ENCODE measurements around the gene CCR7. TPM values are rescaled to one million over a fixed set of nuclear protein-coding genes. Genes with fewer than 3 reads are reported as not detected.
A peak's percentile ranks its signal among the peaks of the same experiment; 100 is the strongest.

Gene CCR7
- total RNA-seq, 2 donors from 2014 or later: 0.72 to 1.9 TPM

GRCh38 chr17:40519089-40519775 lies 46.0 kb downstream of the CCR7 start:
- no peaks in the 10 kb centered on the region for H3K9me3 ChIP-seq
- no peak overlapping the region for H3K4me3 ChIP-seq
- no peak for DNase-seq
- intact Hi-C loops (cut with DNase I): no loop called here
- no peak overlapping the region for H3K9ac ChIP-seq (ENCODE audit: low read depth in 2 of 2, low read length in 2 of 2)
- no peaks in the 10 kb centered on the region for H3K27me3 ChIP-seq
- H3K27ac ChIP-seq: no peak overlapping the region
- TF ChIP-seq, protein P1, sequence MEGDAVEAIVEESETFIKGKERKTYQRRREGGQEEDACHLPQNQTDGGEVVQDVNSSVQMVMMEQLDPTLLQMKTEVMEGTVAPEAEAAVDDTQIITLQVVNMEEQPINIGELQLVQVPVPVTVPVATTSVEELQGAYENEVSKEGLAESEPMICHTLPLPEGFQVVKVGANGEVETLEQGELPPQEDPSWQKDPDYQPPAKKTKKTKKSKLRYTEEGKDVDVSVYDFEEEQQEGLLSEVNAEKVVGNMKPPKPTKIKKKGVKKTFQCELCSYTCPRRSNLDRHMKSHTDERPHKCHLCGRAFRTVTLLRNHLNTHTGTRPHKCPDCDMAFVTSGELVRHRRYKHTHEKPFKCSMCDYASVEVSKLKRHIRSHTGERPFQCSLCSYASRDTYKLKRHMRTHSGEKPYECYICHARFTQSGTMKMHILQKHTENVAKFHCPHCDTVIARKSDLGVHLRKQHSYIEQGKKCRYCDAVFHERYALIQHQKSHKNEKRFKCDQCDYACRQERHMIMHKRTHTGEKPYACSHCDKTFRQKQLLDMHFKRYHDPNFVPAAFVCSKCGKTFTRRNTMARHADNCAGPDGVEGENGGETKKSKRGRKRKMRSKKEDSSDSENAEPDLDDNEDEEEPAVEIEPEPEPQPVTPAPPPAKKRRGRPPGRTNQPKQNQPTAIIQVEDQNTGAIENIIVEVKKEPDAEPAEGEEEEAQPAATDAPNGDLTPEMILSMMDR (IDR thresholded peaks at IDR 0.05): no peak
- H3K4me1 ChIP-seq: peaks cover 18% of the 10 kb centered on the region
- H3K36me3 ChIP-seq: no peaks in the 10 kb centered on the region

- peak; percentile 70 for DNase-seq
- no peak overlapping the region for H3K4me3 ChIP-seq
- peaks cover 18% of the 10 kb centered on the region for H3K4me1 ChIP-seq
- no peaks in the 10 kb centered on the region for H3K27me3 ChIP-seq
- no peaks in the 10 kb centered on the region for H3K9me3 ChIP-seq
- TF ChIP-seq, protein P1 (IDR thresholded peaks at IDR 0.05): no peak
- no peaks in the 10 kb centered on the region for H3K36me3 ChIP-seq
- no peak overlapping the region for H3K27ac ChIP-seq
- intact Hi-C loops (cut with DNase I): no loop called here
- H3K9ac ChIP-seq (ENCODE audit: low read depth in 2 of 2, low read length in 2 of 2): no peak overlapping the region
Observed at GRCh38 chr17:40518401-40519088, 46.7 kb downstream of the CCR7 start.

DNA sequence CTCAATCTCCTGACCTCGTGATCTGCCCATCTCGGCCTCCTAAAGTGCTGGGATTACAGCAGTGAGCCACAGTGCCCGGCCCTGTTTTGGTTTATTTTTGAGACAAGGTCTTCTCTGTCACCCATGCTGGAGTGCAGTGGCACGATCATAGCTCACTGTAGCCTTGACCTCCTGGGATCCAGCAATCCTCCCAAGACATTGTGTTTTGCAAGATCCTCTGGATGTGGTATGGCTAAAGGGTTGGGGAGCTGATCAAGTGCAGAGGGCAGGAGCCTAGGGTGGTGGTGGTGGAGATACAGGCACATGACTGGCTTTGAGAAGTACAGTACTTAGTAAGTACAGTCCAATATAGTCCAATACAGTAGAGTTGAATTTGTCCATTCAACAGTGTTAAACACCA lies 47.3 kb downstream of the CCR7 start:
- no peak overlapping the region for H3K9ac ChIP-seq (ENCODE audit: low read depth in 2 of 2, low read length in 2 of 2)
- intact Hi-C loops (cut with DNase I): no loop called here
- no peaks in the 10 kb centered on the region for H3K36me3 ChIP-seq

DNA sequence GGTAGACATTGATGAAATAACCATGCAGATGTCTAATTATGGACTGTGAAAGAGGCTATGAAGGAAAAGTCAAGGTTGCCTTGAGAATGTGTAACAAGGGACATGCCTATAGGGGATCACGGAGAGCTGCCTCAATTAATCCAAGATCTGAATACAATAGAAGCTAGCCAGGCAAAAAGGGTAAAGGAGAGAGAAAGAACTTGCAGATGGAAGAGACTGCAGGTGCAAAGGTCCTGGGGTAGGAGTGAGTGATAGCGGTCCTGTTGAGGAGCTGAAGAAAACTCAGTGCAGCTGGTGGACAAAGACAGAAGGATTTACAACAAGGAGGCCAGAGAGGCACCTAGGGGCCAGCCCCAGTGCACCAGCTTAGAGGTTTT lies 48.0 kb downstream of the CCR7 start:
- Histone ChIP-seq H3K9me3 (no peaks in the 10 kb centered on the region), H3K4me3 (no peak overlapping the region), H3K9ac (ENCODE audit: low read depth in 2 of 2, low read length in 2 of 2) (no peak overlapping the region), H3K36me3 (no peaks in the 10 kb centered on the region), H3K27ac (peak overlapping the region; percentile 14), H3K4me1 (peaks cover 18% of the 10 kb centered on the region), H3K27me3 (no peaks in the 10 kb centered on the region)
- DNase-seq: no peak
- TF ChIP-seq, protein P1 (IDR thresholded peaks at IDR 0.05): no peak
- intact Hi-C loops (cut with DNase I): no loop called here

More for the DNA sequence above, 47.3 kb downstream of the CCR7 start:
- H3K9me3 ChIP-seq: no peaks in the 10 kb centered on the region
- H3K27ac ChIP-seq: no peak overlapping the region
- no peaks in the 10 kb centered on the region for H3K27me3 ChIP-seq
- TF ChIP-seq, protein P1 (IDR thresholded peaks at IDR 0.05): no peak
- no peak for DNase-seq
- H3K4me1 ChIP-seq: peaks cover 18% of the 10 kb centered on the region
- no peak overlapping the region for H3K4me3 ChIP-seq

GRCh38 chr17:40516581-40517285 lies 48.5 kb downstream of the CCR7 start:
- Histone ChIP-seq H3K4me1 (peaks cover 18% of the 10 kb centered on the region), H3K27ac (peak overlapping the region; percentile 14), H3K4me3 (no peak overlapping the region), H3K27me3 (no peaks in the 10 kb centered on the region), H3K9ac (ENCODE audit: low read depth in 2 of 2, low read length in 2 of 2) (no peak overlapping the region), H3K9me3 (no peaks in the 10 kb centered on the region), H3K36me3 (no peaks in the 10 kb centered on the region)
- peak; percentile 67 for DNase-seq
- intact Hi-C loops (cut with DNase I): no loop called here
- TF ChIP-seq, protein P1 (IDR thresholded peaks at IDR 0.05): no peak

All from colonic mucosa (tissue), 4 donors.